HG03565 (cell line): Measurements from ENCODE around the gene LDHD.
A peak's percentile ranks its signal among the peaks of the same experiment; 100 is the strongest.

Experiments used
- ATAC-seq: cut with Tn5 transposase; IDR thresholded peaks from one replicate; pipeline ENCODE4 v1.9.1; 2021; ENCODE audit warnings: mild to moderate bottlenecking, moderate library complexity; ENCODE audit not compliant: unreplicated experiment

Gene LDHD

DNA sequence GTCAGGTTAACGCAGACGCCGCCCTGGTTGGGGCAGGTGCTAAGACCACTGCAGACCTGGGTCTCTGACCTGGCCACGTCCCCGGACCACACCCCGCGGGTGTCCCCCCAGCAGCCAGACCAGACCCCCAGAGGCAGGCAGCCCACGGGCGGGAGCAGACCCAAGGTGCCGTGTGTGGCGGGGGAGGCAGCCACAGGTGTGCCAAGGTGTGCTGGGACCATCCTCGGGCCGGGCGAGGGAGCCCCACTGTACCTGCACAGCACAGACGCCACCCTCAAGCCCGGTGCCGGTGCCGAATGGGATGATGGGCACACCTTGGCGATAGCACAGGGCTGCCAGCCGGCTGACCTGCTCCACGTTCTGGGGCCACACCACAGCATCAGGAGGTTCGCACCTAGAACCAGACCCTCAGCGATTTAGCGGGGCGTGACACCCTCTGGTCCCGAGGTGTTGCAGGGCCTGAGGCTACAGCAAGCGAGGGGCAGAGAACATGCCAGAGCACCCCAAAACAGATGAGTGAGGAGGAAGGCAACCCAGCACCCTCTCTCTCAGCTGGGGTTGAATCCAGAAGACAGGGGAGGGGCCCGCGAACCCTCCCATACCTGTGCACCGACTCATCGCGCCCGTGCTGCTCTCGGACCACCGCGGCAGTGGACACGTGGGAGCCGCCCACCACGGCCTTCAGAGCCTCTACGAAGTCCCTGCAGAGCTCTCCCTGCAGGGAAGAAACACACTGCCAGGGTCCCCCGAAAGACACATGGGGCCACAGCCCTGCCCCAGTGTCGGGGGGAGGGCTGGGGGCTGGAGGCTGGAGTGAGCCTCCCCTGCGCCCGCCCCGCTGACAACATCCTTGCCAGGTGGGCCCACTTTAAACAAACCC, 1.4 kb downstream of the LDHD start:
- no peak for ATAC-seq

DNA sequence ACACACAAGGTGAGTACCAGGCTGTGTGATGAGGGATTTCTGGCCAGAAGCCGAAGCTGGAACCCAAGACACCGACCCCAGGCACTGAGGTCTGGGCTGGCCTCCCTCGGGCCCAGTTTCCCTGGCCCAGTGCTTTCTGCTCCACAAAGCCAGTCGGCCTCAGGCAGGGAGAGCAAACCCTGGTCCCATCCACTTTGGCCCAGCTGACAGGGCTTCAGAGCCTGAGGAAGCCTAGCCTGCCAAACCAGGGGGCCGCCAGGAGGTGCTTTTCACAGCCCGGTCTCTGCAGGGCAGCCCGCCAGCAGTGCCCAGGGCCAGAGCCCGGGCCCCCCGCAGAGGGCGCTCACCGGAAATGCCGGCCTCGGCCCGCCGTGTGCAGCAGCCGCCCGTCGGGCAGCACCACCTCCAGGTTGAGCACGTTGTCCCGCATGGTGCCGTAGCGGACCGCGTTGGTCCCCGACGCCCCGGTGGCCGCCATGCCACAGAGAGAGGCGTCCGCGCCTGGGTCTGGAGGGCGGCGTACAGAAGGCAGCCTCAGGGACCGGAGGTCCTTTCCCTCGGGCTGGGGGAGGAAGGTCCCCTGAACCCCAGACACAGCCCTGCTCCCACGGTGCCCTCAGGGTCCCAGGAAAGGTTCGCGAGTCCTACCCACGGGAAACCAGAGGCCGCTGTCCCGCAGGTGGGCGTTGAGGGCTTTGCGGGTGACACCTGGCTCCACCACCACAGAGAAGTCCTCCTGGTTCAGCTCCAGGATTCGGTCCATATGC, 2.2 kb downstream of the LDHD start:
- ATAC-seq, result no peak

DNA sequence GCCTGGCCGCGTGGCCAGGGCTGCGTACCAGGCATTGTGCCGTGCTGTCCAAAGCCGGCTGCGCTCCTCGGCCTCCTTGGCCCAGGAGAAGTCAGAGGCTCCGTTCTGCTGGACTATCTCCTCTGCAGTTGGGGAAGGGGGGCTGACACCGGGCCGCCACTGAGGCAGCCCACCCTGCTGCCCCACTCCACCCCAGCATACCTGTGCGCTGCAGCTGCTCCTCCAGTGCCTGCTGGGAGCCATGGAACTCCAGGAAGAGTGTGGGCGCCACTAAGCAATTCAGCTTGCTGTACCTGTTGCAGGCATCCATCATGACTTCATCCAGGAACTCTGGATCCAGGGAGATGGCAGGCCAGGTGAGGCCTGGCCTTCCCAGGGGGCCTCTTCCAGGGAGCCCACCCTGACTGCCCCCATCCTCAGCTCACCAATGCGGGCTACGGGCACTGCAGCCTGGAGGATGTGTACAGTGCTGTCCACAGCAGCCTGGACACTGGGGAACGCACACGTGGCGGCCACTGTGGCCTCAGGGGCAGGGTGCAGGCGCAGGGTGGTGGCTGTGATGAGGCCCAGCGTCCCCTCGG, 2.9 kb downstream of the LDHD start:
- no peak for ATAC-seq

DNA sequence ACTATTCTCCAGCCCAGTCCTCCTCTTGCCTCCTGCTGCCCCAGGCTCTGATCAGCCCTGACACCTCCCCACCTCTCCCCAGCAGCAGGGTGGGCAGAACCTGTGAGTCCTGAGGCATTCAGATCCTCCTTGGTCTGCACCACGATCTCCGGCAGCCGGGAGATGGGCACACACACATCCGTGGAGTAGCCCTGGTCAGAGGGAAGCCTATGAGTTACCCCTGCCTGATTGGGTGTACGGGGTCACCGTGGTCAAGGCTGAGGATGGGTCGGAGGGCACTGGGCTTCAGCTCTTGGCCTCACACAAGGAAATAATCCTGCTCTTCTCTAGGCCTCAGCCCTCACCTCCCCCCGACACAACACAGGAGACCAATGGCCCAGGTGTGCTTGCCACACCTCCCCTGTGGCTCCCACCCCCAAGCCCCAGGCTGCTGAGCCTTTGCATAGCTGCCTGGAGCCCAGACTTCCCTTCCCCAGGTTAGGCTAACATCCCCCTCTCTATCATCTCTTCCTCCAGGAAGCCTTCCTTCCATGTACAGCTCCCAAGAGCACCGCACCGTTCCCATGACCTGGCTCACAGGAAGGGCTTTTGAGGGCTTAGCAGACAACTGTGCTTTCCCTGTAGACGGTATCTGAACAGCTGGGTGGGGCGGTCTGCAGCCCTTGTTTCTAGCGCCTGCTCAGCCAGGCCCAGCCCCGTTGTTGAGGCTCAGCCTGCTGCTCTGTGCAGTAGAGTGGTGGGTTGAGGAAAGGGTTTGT, 3.7 kb downstream of the LDHD start:
- ATAC-seq, result no peak

DNA sequence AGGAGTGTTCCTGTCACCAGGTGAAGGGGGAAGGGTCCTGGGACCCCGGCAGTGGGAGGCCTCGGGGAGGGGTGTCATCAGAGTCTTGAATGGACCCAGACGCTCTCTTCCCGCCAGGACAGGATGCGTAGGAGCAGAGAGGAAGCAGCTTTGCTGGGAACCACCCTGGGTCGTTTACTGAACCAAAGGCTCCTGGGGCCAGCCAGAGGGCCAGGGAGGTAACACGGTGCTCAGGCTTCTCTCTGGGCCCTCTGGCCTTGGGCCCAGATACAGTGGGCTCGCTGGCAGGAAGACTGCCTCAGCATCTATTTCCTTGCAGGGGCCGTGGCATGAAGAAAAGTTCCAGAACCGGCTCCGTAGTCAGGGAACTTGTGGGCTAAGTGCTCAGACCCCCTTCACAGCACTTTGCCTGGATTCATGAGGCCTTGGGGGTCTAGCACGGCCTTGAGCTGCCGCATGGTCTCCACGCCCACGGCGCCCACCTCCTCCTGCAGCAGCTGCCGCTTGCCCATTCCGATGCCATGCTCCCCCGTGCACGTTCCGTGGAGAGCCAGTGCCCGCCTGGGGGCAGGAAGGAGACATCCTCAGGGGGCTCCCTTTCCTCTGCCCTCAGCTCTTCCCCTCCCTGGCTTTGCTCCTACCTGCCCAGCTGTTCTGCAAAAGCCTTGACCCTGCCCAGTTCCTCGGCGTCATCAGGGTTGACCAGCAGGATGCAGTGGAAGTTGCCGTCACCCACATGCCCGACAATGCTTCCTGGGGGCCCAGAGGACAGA, 4.4 kb downstream of the LDHD start:
- no peak for ATAC-seq

DNA sequence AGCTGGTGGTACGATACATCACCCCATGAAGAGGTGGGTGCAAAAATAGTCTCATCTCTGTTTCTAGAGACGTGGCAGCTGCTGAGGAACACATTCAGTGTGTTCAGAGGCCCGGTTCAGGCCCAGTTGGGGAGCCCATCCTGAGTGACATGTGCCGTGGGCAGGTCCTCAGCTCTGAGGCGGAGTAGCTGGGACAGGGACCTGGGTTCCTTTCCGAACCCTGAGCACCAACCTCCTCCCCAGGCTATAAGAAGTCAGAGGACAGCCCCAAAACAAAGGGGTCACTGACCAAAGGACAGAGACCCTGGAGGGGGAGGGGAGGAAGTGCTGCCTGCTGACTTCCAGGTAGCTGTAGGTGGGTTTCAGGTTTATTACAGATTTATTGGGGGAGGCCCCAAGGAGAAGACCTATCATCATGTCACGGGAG, 5.1 kb downstream of the LDHD start:
- no peak for ATAC-seq

DNA sequence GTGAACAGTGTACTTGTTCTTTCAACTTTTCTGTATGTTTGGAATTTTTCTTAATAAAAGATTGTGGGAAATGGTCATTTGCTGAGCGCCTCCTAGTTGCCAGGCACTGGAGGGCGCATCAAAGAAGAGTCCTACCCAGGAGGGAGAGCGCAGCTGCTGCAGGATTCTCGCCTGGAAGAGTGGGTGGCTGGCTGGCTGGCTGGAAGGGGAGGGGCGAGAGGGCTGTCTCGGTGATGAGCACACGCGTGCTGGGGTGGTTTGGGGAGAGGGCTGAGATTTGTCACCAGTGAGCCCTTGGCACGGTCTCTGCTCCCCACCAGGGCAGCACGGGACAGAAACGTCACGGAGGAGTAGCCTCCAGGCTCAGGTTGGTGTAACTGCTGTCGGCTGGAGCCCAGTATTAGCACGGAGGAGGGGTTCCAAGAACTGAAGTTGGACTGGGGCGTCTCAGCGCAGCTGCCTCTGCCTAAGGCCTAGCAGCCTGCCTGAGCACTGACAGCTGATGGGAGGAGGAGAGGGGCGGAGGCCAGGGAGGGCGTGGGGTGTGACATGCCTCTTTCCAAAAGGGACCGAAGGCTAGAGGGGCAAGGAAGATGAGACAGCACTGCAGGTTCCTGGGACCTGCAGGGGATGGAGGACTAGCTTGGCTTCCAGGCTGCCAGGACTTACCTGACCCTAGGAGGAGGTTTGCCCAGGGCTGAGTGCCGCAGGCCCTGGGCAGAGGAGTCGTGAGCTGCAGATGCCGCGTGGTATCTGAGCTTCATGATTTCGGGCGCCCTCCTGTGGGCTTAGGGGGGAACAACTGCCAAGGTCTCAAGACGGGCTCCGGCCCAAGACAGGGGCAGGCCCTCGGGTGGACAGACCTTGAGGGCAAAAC, 5.7 kb downstream of the LDHD start:
- ATAC-seq, result peak; percentile 55

DNA sequence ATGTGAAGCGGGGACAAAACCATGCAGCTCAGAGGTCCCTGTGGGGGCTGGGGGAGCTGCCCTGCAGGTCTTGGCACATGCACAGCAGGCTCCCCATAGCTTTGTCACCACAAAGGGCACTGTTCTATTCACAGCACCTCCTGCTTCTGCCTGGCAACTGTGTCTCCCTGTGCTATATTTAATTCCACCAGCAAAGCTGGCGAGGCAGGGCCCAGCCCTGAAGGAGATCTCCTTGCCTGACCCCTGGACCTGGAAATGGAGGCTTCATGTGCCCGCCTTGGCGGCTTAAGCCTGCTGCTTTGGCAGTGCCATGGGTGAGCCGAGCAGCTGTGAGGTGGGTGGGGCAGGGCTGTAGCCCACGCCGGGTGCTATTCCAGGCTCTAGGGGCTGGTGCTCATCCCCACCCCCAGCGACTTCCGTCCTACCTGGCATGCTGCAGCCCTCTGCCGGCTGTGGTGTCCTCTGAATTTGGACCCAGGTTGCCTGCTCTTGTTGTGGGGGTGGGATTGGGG, 6.8 kb downstream of the LDHD start:
- no peak for ATAC-seq

DNA sequence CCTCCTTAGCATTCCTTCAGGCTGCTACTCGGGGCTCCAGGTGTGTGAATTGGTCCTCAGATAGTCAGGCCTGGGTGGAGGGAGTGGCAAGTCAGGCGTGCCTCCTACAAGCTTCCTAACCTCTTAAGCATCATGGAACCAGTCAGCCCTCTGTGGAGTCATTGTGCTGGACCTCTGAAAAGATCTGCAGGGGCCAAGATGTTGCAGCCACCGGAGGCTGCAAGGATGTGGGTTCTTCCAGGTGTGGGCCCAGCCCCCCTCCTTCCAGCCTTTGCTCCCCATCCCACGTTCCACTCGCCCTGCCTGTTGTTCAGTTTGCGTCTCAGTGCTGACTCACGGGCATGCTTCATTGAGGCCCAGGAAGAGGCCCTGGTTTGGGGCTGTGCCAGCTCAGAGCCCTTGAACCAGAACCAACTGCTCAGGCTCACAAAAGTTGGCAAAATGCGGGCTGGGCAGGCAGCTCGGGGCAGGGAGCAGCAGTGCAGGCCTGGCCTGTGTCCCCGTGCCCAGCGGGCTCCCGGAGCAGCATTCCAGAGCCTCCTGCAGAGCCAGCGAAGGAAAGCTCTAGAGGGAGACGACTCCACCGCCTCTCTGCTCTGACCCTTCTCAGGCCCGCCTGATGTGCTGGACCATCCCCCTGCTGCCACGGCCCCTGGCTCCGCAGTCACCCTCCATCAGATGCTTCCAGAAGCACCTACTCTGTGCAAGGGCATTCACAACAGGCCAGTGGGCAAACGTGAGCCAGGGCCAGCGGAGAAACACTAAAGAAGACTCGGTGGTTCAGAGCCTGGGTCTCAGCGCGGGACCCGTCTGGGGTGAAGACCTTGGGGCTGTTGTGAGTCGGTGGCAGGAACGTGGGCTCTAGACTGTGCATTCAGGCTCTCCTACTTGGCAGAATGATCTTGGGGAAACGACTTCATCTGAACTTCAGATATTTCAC, 7.5 kb downstream of the LDHD start:
- no peak for ATAC-seq

DNA sequence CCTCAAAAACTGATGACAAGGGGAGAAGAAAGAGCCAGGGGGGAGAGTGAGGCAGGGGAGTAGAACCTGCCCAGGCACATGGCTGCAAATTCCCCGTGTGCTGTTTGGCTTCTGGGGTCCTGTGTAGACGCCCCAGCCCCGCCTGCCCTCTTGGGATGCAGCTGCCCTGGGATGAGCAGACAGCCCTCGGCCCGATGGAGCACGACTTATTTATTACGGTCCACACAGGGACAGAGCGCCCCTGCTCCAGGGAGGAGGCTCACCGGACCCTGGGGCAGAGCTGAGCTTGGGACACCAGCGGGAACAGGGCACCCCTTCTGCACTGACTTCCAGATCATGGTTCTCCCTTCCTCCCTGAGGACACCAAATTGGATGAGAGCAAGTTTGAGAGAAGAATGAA, 9.1 kb downstream of the LDHD start:
- no peak for ATAC-seq

DNA sequence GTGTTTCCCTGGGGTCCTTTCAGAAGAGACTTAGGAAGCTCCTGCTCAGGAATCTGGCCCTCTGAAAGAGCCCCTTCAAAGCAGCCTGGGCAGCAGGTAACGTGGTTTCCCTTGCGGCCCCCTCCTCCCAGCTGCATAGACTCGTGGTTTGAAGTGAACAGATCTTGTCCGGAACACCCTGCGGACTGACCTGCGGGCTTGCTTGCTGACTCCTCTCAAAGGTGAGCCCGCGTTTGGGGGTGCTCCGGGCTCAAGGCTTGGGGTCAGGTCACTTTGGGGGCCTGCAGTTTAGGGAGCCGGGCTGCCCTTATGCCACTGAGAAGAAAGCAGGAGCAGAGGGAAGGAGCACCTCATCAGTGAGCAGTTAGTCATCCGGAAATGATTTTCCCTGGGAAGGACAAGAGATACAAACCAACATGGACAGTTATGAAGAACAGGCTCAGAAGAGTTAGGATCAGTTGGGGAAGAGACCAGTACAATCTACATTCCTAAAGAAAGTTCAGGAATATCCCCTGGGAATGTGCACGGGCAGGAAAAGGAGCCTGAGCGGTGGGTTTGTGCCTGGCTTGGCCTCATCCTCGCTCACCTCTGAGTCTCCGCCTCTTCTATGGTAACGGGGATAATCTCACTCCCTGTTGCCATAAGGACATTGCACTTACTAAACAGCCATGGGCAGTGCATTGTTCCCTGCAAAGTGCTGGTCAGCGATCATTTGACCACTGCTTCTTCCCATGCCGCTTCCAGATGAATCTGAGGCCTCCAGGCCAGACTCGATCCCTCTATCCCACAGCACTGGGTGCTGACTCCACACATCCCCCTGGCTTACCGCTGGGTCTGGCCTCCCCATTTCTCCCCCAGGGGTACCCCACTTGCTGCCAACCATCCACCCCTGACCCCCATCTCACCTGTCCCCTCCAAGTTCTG, 10.0 kb downstream of the LDHD start:
- no peak for ATAC-seq

DNA sequence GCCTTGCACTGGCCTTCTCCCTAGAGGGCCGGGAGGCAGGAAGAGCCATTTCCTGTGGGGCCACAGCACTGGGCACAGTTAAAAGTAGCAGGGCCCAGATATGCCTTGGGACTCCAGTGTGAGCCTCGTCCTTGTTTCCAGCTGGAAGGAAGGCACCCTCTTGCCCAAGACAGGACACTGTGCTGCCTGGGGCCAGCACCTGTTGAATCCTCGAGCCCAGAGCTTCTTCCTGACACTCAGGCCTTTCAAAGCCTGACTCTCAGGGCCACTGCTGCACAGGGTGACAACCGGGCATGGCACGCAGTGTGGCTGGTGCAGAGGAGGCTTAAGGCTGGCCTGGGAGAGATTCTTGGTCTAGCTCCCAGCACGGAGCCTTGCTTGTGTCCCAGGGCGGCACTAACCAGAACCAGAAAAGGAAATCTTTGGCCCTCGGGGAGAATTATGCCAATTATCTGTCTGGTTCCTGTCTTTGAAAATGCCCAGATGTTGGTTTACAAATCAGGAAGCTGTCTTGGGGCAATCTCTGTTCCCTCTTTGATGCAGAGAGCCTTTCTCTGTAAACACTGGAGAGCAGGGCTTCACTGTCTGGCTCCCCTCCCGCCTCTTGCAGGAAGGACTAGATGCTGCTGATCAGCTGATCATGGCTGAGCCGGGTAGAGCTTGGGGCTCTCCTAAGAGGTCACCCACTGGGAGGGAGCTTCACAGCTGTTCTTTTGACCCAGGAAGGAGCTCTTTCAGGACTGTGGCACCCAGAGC, 11.1 kb downstream of the LDHD start:
- ATAC-seq, result no peak

DNA sequence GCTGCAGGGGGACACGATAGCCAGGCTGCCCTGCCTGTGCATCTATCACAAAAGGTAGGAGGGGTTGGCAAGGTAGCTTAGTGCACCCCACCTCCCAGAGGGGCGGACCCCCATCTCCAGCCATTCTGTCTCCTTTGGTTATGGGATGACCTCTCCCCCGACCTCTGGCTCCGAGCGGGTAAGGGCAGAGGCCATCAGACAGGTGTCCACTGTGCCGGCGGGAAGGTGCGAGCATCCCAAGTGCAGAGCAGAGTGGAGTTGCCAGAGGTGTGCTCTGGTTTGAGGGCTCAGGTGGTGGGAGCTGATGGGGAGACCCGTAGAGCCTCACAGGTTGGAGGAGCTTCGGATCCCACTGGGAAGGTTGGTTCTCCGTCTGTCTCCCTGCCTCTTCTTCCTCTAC, 11.7 kb downstream of the LDHD start:
- ATAC-seq, result no peak

DNA sequence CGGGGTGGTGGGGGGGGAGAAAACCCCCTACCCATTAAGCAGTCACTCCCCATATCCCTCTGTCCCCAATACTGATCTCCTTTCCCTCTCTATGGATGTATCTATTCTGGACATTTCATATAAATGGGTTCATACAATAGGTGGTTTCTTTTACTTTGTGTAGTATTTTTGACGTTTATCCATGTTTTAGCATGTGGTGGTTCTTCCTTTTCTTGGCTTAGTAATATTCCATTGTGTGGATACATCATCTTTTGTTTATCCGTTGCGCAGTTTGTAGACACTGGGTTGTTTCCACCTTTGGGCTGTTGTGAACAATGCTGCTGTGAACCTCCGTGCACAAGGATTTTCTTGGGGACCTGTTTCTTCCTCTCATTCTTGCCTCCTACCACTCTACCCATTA, 12.6 kb downstream of the LDHD start:
- ATAC-seq, result no peak

DNA sequence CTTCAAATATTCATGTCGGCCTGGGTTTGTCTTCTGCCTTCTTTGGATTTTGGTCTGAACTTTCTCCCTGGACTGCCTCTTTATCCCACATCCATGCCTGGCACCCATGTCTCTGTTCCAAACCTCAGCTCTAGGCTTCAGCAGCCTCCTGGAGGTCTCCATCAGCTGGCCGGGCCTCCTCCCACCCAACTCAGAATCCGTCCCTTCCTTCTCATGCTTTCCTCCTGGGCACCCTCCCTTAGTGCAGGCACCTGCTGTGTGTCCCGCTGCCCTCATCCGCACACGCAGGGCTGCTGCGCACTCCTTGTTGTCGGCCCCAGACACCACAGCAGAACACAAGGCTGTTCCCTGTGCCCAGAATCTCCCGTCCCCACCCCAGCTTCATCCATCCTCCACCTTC, 14.0 kb downstream of the LDHD start:
- ATAC-seq, result no peak

DNA sequence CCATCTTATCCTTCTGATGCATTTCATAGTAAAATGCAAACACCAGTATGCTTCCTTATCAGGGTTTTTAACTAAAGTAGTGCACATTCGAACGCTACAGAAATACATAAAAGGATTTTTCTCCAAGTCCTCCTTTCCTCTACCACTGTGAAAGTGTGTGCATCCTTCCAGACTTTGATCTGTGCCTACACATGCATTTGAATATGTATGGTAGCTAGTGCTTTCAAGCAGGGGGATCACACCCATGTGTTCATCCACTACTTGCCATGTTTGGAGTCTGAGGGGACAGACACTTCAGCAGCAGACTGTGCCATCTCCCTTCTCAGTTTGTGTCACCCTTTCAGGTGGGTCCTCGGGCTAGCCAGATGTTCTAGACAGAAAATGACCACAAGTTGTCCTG, 14.9 kb downstream of the LDHD start:
- ATAC-seq, result no peak
